ENCODE measurements around the gene CFAP97D2. TPM values are rescaled to one million over a fixed set of nuclear protein-coding genes. Genes with fewer than 3 reads are reported as not detected.

Gene CFAP97D2
- total RNA-seq, 1 donor from 2014 or later, result 1.8 TPM

- no peaks in the 10 kb centered on the region for H3K36me3 ChIP-seq
Measured at GRCh38 chr13:114213980-114214379, 34.9 kb downstream of the CFAP97D2 start.

DNA sequence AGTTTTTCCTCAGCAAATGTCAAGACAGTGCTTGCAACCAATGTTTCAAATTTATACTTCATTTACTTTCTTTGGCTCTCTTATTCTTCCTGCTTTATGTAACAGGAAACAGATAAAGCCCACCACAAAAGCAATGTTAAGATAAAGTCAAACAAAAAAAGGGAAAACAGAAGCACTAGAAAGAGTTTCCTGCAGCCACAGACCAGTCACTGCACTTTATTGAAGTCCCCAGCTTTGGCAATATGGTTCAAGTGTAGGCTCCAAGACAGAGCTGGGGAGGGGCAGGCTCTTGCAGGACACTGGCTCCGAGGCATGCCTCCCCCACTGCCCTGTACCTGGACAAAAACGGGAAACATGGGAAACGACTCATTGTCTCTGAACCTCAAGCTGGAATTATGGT is 40.3 kb downstream of the CFAP97D2 start:
- H3K4me1 ChIP-seq, result peaks cover 9% of the 10 kb centered on the region
- DNase-seq (no peak), ATAC-seq (no peak)
- H3K27ac ChIP-seq, result no peak overlapping the region
- H3K9me3 ChIP-seq, result no peaks in the 10 kb centered on the region
- intact Hi-C loops (cut with DNase I), result no loop called here
- H3K36me3 ChIP-seq, result no peaks in the 10 kb centered on the region
- H3K27me3 ChIP-seq (ENCODE audit: low read depth), result no peaks in the 10 kb centered on the region
- TF ChIP-seq CTCF (IDR thresholded peaks at IDR 0.05), result no peak
- H3K4me3 ChIP-seq, result no peak overlapping the region

More at GRCh38 chr13:114213980-114214379, 34.9 kb downstream of the CFAP97D2 start:
- no peak for TF ChIP-seq CTCF (IDR thresholded peaks at IDR 0.05)
- no peaks in the 10 kb centered on the region for H3K4me1 ChIP-seq
- H3K4me3 ChIP-seq, result no peak overlapping the region
- DNase-seq, result no peak
- intact Hi-C loops (cut with DNase I), result no loop called here
- ATAC-seq, result no peak
- H3K27me3 ChIP-seq (ENCODE audit: low read depth), result peaks cover 7% of the 10 kb centered on the region
- no peak overlapping the region for H3K27ac ChIP-seq
- no peaks in the 10 kb centered on the region for H3K9me3 ChIP-seq

- ATAC-seq (peak; percentile 64 to 66), DNase-seq (no peak)
- intact Hi-C loops (cut with DNase I), result no loop called here
- peaks cover 16% of the 10 kb centered on the region for H3K4me1 ChIP-seq
- no peaks in the 10 kb centered on the region for H3K9me3 ChIP-seq
- no peak overlapping the region for H3K4me3 ChIP-seq
- no peaks in the 10 kb centered on the region for H3K36me3 ChIP-seq
- no peaks in the 10 kb centered on the region for H3K27me3 ChIP-seq (ENCODE audit: low read depth)
- H3K27ac ChIP-seq, result peak overlapping the region; percentile 56
- TF ChIP-seq CTCF (IDR thresholded peaks at IDR 0.05), result no peak
Measured at GRCh38 chr13:114222461-114222968, 43.5 kb downstream of the CFAP97D2 start.

GRCh38 chr13:114224201-114224600 is 45.1 kb downstream of the CFAP97D2 start:
- Histone ChIP-seq H3K4me3 (no peak overlapping the region), H3K9me3 (no peaks in the 10 kb centered on the region), H3K27me3 (ENCODE audit: low read depth) (peaks cover 11% of the 10 kb centered on the region), H3K27ac (no peak overlapping the region), H3K36me3 (no peaks in the 10 kb centered on the region), H3K4me1 (peaks cover 17% of the 10 kb centered on the region)
- TF ChIP-seq CTCF (IDR thresholded peaks at IDR 0.05), result no peak
- intact Hi-C loops (cut with DNase I), result no loop called here
- no peak for DNase-seq
- no peak for ATAC-seq

DNA sequence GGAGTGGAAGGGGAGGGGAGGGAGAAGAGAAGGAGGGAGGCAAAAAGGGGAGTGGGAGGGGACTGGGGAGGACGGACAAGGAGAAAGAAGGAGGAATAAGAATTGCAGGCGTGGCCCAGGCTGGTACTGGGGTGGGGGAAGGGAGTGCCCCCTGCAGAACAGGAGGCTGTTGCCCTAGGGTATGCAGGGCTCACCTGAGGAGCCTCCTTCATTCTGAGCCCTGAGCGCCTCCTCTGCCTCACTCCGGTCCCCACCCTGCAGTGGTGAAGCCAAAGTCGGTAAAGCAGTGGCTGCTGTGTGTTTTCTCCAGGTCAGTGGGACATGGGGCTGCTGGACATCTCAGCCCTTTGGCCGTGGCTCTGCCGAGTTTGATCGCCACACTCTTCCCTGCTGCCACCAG is 46.6 kb downstream of the CFAP97D2 start:
- intact Hi-C loops (cut with DNase I), result loop anchor here (5.0 kb wide), 1 partner anchor 273 kb away; no protein-coding TSS in a partner anchor
- Histone ChIP-seq H3K36me3 (no peaks in the 10 kb centered on the region), H3K4me3 (no peak overlapping the region), H3K27ac (no peak overlapping the region), H3K4me1 (peaks cover 21% of the 10 kb centered on the region), H3K9me3 (no peaks in the 10 kb centered on the region), H3K27me3 (ENCODE audit: low read depth) (peaks cover 11% of the 10 kb centered on the region)
- no peak for TF ChIP-seq CTCF (IDR thresholded peaks at IDR 0.05)
- DNase-seq, result no peak
- ATAC-seq, result no peak
